ENCODE data around the gene SASH1.

DNA sequence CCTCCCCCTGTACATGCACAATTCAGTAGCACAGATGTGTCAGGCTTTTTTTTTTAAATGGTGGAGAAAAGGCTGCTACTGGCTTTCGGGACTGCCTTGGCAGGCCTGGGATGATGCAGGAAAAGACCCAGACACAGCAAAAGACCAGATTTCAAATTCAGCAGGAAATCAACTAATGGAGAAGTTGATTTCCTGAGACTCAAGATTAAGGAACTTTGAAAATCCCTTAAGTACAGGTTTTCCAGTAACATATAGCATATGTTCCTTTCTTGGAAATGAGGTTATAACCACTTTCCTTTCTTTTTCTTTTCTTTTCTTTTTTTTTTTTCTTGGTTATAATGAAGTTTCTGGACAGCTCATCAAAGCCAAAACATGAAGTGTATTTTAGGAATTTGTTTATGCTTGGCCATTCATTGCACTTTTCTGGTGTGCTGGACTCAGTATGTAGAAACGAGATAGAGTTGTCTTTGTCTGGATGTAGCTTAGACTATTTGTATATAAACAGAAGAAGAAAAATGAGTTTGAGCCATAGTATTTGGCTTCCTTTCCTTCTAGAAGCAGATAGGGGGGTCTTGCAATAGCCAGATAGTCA lies 119.4 kb downstream of the SASH1 start:
- TF ChIP-seq, protein P1, sequence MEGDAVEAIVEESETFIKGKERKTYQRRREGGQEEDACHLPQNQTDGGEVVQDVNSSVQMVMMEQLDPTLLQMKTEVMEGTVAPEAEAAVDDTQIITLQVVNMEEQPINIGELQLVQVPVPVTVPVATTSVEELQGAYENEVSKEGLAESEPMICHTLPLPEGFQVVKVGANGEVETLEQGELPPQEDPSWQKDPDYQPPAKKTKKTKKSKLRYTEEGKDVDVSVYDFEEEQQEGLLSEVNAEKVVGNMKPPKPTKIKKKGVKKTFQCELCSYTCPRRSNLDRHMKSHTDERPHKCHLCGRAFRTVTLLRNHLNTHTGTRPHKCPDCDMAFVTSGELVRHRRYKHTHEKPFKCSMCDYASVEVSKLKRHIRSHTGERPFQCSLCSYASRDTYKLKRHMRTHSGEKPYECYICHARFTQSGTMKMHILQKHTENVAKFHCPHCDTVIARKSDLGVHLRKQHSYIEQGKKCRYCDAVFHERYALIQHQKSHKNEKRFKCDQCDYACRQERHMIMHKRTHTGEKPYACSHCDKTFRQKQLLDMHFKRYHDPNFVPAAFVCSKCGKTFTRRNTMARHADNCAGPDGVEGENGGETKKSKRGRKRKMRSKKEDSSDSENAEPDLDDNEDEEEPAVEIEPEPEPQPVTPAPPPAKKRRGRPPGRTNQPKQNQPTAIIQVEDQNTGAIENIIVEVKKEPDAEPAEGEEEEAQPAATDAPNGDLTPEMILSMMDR (IDR thresholded peaks at IDR 0.05): no peak
- TF ChIP-seq EP300 (IDR thresholded peaks at IDR 0.05): no peak

All from tibial nerve (tissue), 4 donors.